ENCODE data around the gene GDAP1L1. TPM values are rescaled to one million over a fixed set of nuclear protein-coding genes. Genes with fewer than 3 reads are reported as not detected.
"Not testable (repeated sequence)": the region's sequence is repeated elsewhere in the genome, so short reads cannot be mapped to it uniquely, and the experiment has no call there.

GDAP1L1 gene
- total RNA-seq, 1 donor from 2014 or later: 0.26 TPM

GRCh38 chr20:44233436-44234016 lies 13.6 kb upstream of the GDAP1L1 start:
- H3K4me1 Mint-ChIP-seq: peaks cover 16% of the 10 kb centered on the region
- Histone ChIP-seq H3K9me3 (ENCODE audit: low read depth) (no peaks in the 10 kb centered on the region), H3K4me1 (peaks cover 5% of the 10 kb centered on the region), H3K79me2 (ENCODE audit: low read depth) (no peaks in the 10 kb centered on the region), H3K36me3 (no peaks in the 10 kb centered on the region), H3K4me2 (no peak overlapping the region), H3K27me3 (no peaks in the 10 kb centered on the region), H3K9ac (no peak overlapping the region), H2AFZ (replicated peaks) (no peak overlapping the region), H3K4me3 (no peak overlapping the region), H4K20me1 (ENCODE audit: low read depth) (no peaks in the 10 kb centered on the region), H3K27ac (no peak overlapping the region), H3F3A (ENCODE audit: low read depth) (no peaks in the 10 kb centered on the region)
- H3K27me3 Mint-ChIP-seq (ENCODE audit: insufficient read depth, low read depth): no peaks in the 10 kb centered on the region
- H3K36me3 Mint-ChIP-seq: no peaks in the 10 kb centered on the region
- no peaks in the 10 kb centered on the region for H3K9me3 Mint-ChIP-seq
- H3K4me3 Mint-ChIP-seq: no peak overlapping the region
- no peak for DNase-seq (ENCODE audit: low spot score)
- TF ChIP-seq EZH2 (IDR thresholded peaks at IDR 0.05): no peak
- no peak for TF ChIP-seq EZH2phosphoT487 (IDR thresholded peaks at IDR 0.05)
- no peak for TF ChIP-seq CTCF (IDR thresholded peaks at IDR 0.05)
- H3K27ac Mint-ChIP-seq: no peak overlapping the region

- Histone ChIP-seq H4K20me1 (ENCODE audit: low read depth) (no peaks in the 10 kb centered on the region), H3F3A (ENCODE audit: low read depth) (no peaks in the 10 kb centered on the region), H2AFZ (replicated peaks) (no peak overlapping the region), H3K9ac (no peak overlapping the region), H3K36me3 (no peaks in the 10 kb centered on the region), H3K4me1 (peaks cover 5% of the 10 kb centered on the region), H3K9me3 (ENCODE audit: low read depth) (no peaks in the 10 kb centered on the region), H3K4me2 (no peak overlapping the region), H3K27me3 (no peaks in the 10 kb centered on the region), H3K79me2 (ENCODE audit: low read depth) (no peaks in the 10 kb centered on the region), H3K27ac (no peak overlapping the region), H3K4me3 (no peak overlapping the region)
- DNase-seq (ENCODE audit: low spot score): no peak
- no peak for TF ChIP-seq EZH2phosphoT487 (IDR thresholded peaks at IDR 0.05)
- TF ChIP-seq CTCF (IDR thresholded peaks at IDR 0.05): no peak
- no peak for TF ChIP-seq EZH2 (IDR thresholded peaks at IDR 0.05)
- no peak overlapping the region for H3K27ac Mint-ChIP-seq
- no peaks in the 10 kb centered on the region for H3K36me3 Mint-ChIP-seq
- H3K9me3 Mint-ChIP-seq: no peaks in the 10 kb centered on the region
- peaks cover 13% of the 10 kb centered on the region for H3K4me1 Mint-ChIP-seq
- H3K4me3 Mint-ChIP-seq: no peak overlapping the region
- peaks cover 2% of the 10 kb centered on the region for H3K27me3 Mint-ChIP-seq (ENCODE audit: insufficient read depth, low read depth)
Observed at GRCh38 chr20:44234566-44235317, 12.4 kb upstream of the GDAP1L1 start.

GRCh38 chr20:44235702-44236101 lies 11.4 kb upstream of the GDAP1L1 start:
- H3K4me3 ChIP-seq: no peak overlapping the region
- H3K79me2 ChIP-seq (ENCODE audit: low read depth): no peaks in the 10 kb centered on the region
- H3K9ac ChIP-seq: no peak overlapping the region
- Mint-ChIP-seq H3K4me1 (peaks cover 13% of the 10 kb centered on the region), H3K27me3 (ENCODE audit: insufficient read depth, low read depth) (peaks cover 4% of the 10 kb centered on the region), H3K27ac (no peak overlapping the region), H3K36me3 (no peaks in the 10 kb centered on the region), H3K9me3 (no peaks in the 10 kb centered on the region), H3K4me3 (no peak overlapping the region)
- no peaks in the 10 kb centered on the region for H3K9me3 ChIP-seq (ENCODE audit: low read depth)
- no peak overlapping the region for H2AFZ ChIP-seq (replicated peaks)
- H3K4me2 ChIP-seq: no peak overlapping the region
- no peak overlapping the region for H3K27ac ChIP-seq
- peaks cover 5% of the 10 kb centered on the region for H3K4me1 ChIP-seq
- H3K36me3 ChIP-seq: no peaks in the 10 kb centered on the region
- no peaks in the 10 kb centered on the region for H3F3A ChIP-seq (ENCODE audit: low read depth)
- TF ChIP-seq CTCF (IDR thresholded peaks at IDR 0.05) (no peak), EZH2phosphoT487 (IDR thresholded peaks at IDR 0.05) (no peak), EZH2 (IDR thresholded peaks at IDR 0.05) (no peak)
- H4K20me1 ChIP-seq (ENCODE audit: low read depth): no peaks in the 10 kb centered on the region
- no peaks in the 10 kb centered on the region for H3K27me3 ChIP-seq
- DNase-seq (ENCODE audit: low spot score): no peak

- not testable (repeated sequence) for H3K9me3 Mint-ChIP-seq; H3K79me2 ChIP-seq (ENCODE audit: low read depth); H3K4me1 Mint-ChIP-seq; DNase-seq (ENCODE audit: low spot score); H3K9me3 ChIP-seq (ENCODE audit: low read depth); H3K27ac ChIP-seq; H3K9ac ChIP-seq; H3K36me3 Mint-ChIP-seq; H3K4me2 ChIP-seq; H3K27me3 ChIP-seq; H3K4me3 Mint-ChIP-seq; H4K20me1 ChIP-seq (ENCODE audit: low read depth); H3K27ac Mint-ChIP-seq; H3K4me1 ChIP-seq; H2AFZ ChIP-seq (replicated peaks); H3K36me3 ChIP-seq; H3K4me3 ChIP-seq; H3F3A ChIP-seq (ENCODE audit: low read depth); H3K27me3 Mint-ChIP-seq (ENCODE audit: insufficient read depth, low read depth)
Observed at GRCh38 chr20:44236840-44237239, 10.3 kb upstream of the GDAP1L1 start.

Data from neural progenitor cell (in vitro differentiated cells).